Subcutaneous adipose tissue (tissue), 4 donors: ENCODE results near the gene TEX2. TPM values are rescaled to one million over a fixed set of nuclear protein-coding genes. Genes with fewer than 3 reads are reported as not detected.

Experiments used
- CTCF ChIP-seq: fragments of 450-650 bp; IDR thresholded peaks from one replicate; pipeline ENCODE4 v1.5.1; 2016; ENCODE audit warnings: low read depth, mild to moderate bottlenecking, control low read depth, antibody characterized with exemption, moderate library complexity
- total RNA-seq, 4 donors: library from RNA; depleted of rRNA; stranded (reverse); fragments of >200 nt; gene quantifications; one replicate each; pipeline ENCODE4 v1.1.0, GENCODE V29; 2016

TEX2 gene
- total RNA-seq, 4 donors from 2014 or later = 75.3 to 119 (median 102) TPM

DNA sequence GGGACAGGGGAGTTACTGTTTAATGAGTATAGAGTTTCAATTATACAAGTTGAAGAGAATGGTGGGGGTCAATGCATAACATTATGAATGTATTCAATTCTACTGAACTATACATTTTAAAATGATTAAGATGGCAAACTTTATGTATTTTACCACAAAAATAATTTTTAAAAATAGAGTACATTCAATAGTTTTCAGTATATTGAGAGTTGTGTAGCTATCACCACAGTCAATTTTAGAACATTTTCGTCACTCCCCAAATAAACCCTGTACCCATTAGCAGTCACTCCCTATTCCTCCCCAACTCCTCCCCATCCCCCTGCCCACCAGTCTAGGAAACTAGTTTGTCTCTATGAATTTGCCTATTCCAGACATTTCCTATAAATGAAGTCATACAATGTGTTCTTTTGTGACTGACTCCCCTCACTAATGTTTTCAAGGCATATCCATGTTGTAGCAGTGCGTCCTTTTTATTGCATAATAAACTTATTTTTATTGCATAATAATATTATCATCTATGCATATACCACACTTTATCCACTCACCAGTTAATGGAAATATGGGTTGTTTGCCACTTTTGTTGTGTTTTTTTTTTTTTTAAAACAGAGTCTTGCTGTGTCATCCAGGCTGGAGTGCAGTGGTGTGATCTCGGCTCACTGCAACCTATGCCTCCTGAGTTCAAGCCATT, 80.6 kb downstream of the TEX2 start:
- TF ChIP-seq CTCF = no peak

- TF ChIP-seq CTCF = no peak
Measured at GRCh38 chr17:64180089-64181073, 82.7 kb downstream of the TEX2 start.

GRCh38 chr17:64178011-64178825, 84.8 kb downstream of the TEX2 start:
- no peak for TF ChIP-seq CTCF

GRCh38 chr17:64177311-64178010, 85.6 kb downstream of the TEX2 start:
- no peak for TF ChIP-seq CTCF

DNA sequence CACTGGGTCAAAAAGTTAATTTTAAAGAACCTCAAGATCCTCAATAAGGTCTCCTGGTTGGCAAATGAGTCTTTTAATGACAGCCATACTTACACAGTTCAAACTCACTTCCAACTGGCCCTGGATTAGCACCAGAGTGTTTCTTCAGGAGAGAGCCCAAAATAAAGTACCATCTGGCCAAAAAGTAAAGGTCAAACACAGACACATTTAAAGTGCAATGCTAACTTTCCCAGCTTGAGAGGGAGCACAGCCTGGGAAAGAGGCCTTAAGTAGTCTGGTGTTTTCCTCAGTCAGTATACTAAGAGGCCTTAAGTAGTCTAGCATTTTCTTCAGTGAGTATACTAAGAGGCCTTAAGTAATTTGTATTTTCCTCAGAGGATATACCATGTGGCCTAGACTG, 86.5 kb downstream of the TEX2 start:
- no peak for TF ChIP-seq CTCF

- TF ChIP-seq CTCF = no peak
Measured at GRCh38 chr17:64174686-64175456, 88.2 kb downstream of the TEX2 start.
